ENCODE measurements around the gene PBLD. TPM values are rescaled to one million over a fixed set of nuclear protein-coding genes. Genes with fewer than 3 reads are reported as not detected.

PBLD gene
- total and polyA plus RNA-seq, 9 of the 15 experiments (the other 6 are each of a cell fraction or from before 2014, with no cell fraction given) = 1.2 to 4.3 (median 2.5) TPM

- no peak for TF ChIP-seq TSC22D4 (tag; IDR thresholded peaks at IDR 0.05)
- TF ChIP-seq ELF1 (tag; IDR thresholded peaks at IDR 0.05) = peak; percentile 16; the same call in 1 of the 2 replicates
- 0 out of 2 replicates have a peak, but pooled peaks have one; percentile 27 for TF ChIP-seq EHMT2 (IDR thresholded peaks at IDR 0.05)
- no peak for TF ChIP-seq FOXO4 (CRISPR knock-in tag; IDR thresholded peaks at IDR 0.05)
- peak; percentile 93 for TF ChIP-seq TOE1 (IDR thresholded peaks at IDR 0.05; ENCODE audit: borderline replicate concordance)
- TF ChIP-seq TOE1 (CRISPR knock-in tag; IDR thresholded peaks at IDR 0.05; ENCODE audit: borderline replicate concordance, low read depth) = no peak
- no peak for TF ChIP-seq FUS (optimal IDR thresholded peaks at IDR 0.05; ENCODE audit: low read depth, low read length)
- no peak for TF ChIP-seq ZNF449 (CRISPR knock-in tag; IDR thresholded peaks at IDR 0.05)
- no peak for TF ChIP-seq PTTG1 (tag; IDR thresholded peaks at IDR 0.05; ENCODE audit: low read depth)
- 0 out of 2 replicates have a peak, but pooled peaks have one; percentile 43 for TF ChIP-seq ELF4 (CRISPR knock-in tag; IDR thresholded peaks at IDR 0.05)
- no peak for TF ChIP-seq AFF4 (CRISPR knock-in tag; IDR thresholded peaks at IDR 0.05)
- TF ChIP-seq ZNF324 (CRISPR knock-in tag; IDR thresholded peaks at IDR 0.05) = no peak
- no peak for TF ChIP-seq SIRT6 (IDR thresholded peaks at IDR 0.05; ENCODE audit: low read depth, low read length)
- no peak for TF ChIP-seq KAT8 (IDR thresholded peaks at IDR 0.05; ENCODE audit: low read depth)
- peak; percentile 56 to 58; a peak in 3 of 4 replicates for TF ChIP-seq TRIM24 (IDR thresholded peaks at IDR 0.05)
- 0 out of 2 replicates have a peak, but pooled peaks have one; percentile 27 for TF ChIP-seq SMARCA4 (IDR thresholded peaks at IDR 0.05)
- TF ChIP-seq MED1 (CRISPR knock-in tag; IDR thresholded peaks at IDR 0.05; ENCODE audit: borderline replicate concordance) = no peak
- TF ChIP-seq, protein P1, sequence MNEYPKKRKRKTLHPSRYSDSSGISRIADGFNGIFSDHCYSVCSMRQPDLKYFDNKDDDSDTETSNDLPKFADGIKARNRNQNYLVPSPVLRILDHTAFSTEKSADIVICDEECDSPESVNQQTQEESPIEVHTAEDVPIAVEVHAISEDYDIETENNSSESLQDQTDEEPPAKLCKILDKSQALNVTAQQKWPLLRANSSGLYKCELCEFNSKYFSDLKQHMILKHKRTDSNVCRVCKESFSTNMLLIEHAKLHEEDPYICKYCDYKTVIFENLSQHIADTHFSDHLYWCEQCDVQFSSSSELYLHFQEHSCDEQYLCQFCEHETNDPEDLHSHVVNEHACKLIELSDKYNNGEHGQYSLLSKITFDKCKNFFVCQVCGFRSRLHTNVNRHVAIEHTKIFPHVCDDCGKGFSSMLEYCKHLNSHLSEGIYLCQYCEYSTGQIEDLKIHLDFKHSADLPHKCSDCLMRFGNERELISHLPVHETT (CRISPR knock-in tag; conservative IDR thresholded peaks at IDR 0.05 in 1 of 2, IDR thresholded peaks at IDR 0.05 in 1 of 2) = peak in 1 of 2 experiments; percentile 64; a peak in 2 of 4 replicates
Measured at GRCh38 chr10:68327889-68328786, 4.6 kb downstream of the PBLD start (continued).
